ENCODE measurements around the gene MBD3L1.

GRCh38 chr19:8815780-8816179 lies 16.4 kb upstream of the MBD3L1 start:
- TF ChIP-seq POLR2A (IDR thresholded peaks at IDR 0.05; ENCODE audit: low read depth, low read length) (no peak), CTCF (conservative IDR thresholded peaks at IDR 0.05; ENCODE audit: low read depth, low read length) (no peak), CEBPB (IDR thresholded peaks at IDR 0.05; ENCODE audit: low read depth, low read length) (no peak), RAD21 (IDR thresholded peaks at IDR 0.05; ENCODE audit: low read length) (no peak), FOS (IDR thresholded peaks at IDR 0.05; ENCODE audit: low read depth, low read length) (no peak), RCOR1 (IDR thresholded peaks at IDR 0.05; ENCODE audit: insufficient replicate concordance, low read length) (no peak), BHLHE40 (IDR thresholded peaks at IDR 0.05; ENCODE audit: low read depth, low read length) (no peak), CHD1 (IDR thresholded peaks at IDR 0.05; ENCODE audit: low read depth, low read length) (no peak), RFX5 (IDR thresholded peaks at IDR 0.05; ENCODE audit: low read depth, low read length) (no peak), ELK1 (IDR thresholded peaks at IDR 0.05; ENCODE audit: borderline replicate concordance, low read depth, low read length) (no peak), MXI1 (IDR thresholded peaks at IDR 0.05; ENCODE audit: borderline replicate concordance, low read depth, low read length) (no peak)
